Adrenal gland (tissue), 12 donors: ENCODE measurements around the gene VMO1. TPM values are rescaled to one million over a fixed set of nuclear protein-coding genes. Genes with fewer than 3 reads are reported as not detected.

Experiments
- DNase-seq, 7 donors: peaks; one replicate each; pipeline ENCODE4 v3.0.0-alpha.2; 2019 to 2020
- H3K27ac ChIP-seq, 5 donors: fragments of 200-600 bp; sonication (generic) in 4 of 5; 1 replicate in 3 of 5; 2 replicates in 2 of 5; pipeline versions ENCODE4 v1.5.1 to v1.8.0; 2016 to 2020; ENCODE audit warnings: mild to moderate bottlenecking in 1 of 5
- H3K27me3 ChIP-seq: fragments of 200-600 bp; 2 replicates; pipeline ENCODE4 v1.8.0; 2021
- H3K36me3 ChIP-seq, 2 donors: fragments of 200-600 bp; replicated peaks in 1 of 2; 1 replicate in 1 of 2; 2 replicates in 1 of 2; pipeline versions ENCODE4 v1.5.1 to v1.8.0; 2018 to 2022
- H3K4me1 ChIP-seq, 2 donors: fragments of 200-600 bp; replicated peaks in 1 of 2; 1 replicate in 1 of 2; 2 replicates in 1 of 2; pipeline versions ENCODE4 v1.5.1 to v1.8.0; 2018 to 2021
- H3K4me3 ChIP-seq, 4 donors: fragments of 200-600 bp; sonication (generic) in 3 of 4; one replicate each; pipeline ENCODE4 v1.5.1; 2016 to 2018
- H3K9me3 ChIP-seq, 3 donors: fragments of 200-600 bp; sonication (generic) in 1 of 3; replicated peaks in 1 of 3; 1 replicate in 2 of 3; 2 replicates in 1 of 3; pipeline versions ENCODE4 v1.5.1 to v1.8.0; 2016 to 2021
- POLR2A ChIP-seq, 2 donors: fragments of 450-650 bp; IDR thresholded peaks; one replicate each; pipeline ENCODE4 v1.6.1; 2017; ENCODE audit warnings: antibody characterized with exemption in 2 of 2, mild to moderate bottlenecking in 2 of 2, moderate library complexity in 1 of 2
- WGBS, 4 donors: extraction: QIAGEN DNeasy Blood & Tissue Kit in 2 of 4; methylation state at CpG; one replicate each; pipeline versions ENCODE4 v1.1.5 to v1.1.7; 2013 to 2017; 5-methylcytosine and 5-hydroxymethylcytosine counted together
- intact Hi-C, 2 donors: fragments of 100-400 bp; cut with DNase I; formaldehyde crosslinking; loops; one replicate each; pipeline versions ENCODE4 v1.14.1 to v1.15.0; 2022 to 2023
- polyA plus RNA-seq, 3 donors: library from polyadenylated mRNA; stranded (reverse); fragments of 200-250 nt in 2 of 3; fragments of 350-450 nt in 1 of 3; fragmentation: Illumina TruSeq in 1 of 3; extraction: RNeasy Lipid Tissue Mini Kit (QIAGEN cat#74804) in 1 of 3; gene quantifications; one replicate each; pipeline ENCODE4 v1.2.3, GENCODE V29; 2013 to 2014
- total RNA-seq, 9 donors: library from RNA; depleted of rRNA in 4 of 9; stranded (reverse); fragments of >200 nt in 4 of 9; fragments of 120-200 nt in 1 of 9; fragmentation: NEBNext Ultra II Directional in 1 of 9; extraction: Animal tissue kit (Norgen Biotek cat#: 25700) in 1 of 9; gene quantifications; one replicate each; pipeline versions ENCODE4 v1.1.0 to v1.2.4, GENCODE V29; 2013 to 2023
- TF ChIP-seq, protein P1 (sequence below), 6 experiments: fragments of 450-650 bp in 4 of 6; fragments of 200-600 bp in 2 of 6; sonication (generic) in 1 of 6; IDR thresholded peaks; 1 replicate in 5 of 6; 2 replicates in 1 of 6; pipeline versions ENCODE4 v1.5.1 to v1.8.0; 2016 to 2021; ENCODE audit warnings: antibody characterized with exemption in 6 of 6, mild to moderate bottlenecking in 2 of 6, moderate library complexity in 1 of 6
- donor health status: healthy with polysubstance abuse.
- donor health status: Bipolar disorder and iron deficiency.
- donor health status: DM: yes; HTN: yes; CAD: no.
- donor health status: DM: no; HTN: no; CAD: no.
- donor health status: DM: no; HTN: no; CAD: no.
- donor health status: DM: yes; HTN: yes; CAD: no.

Gene VMO1
- total and polyA plus RNA-seq, 12 donors: 0.50 to 9.6 (median 4.4) TPM; not detected in 1

DNA sequence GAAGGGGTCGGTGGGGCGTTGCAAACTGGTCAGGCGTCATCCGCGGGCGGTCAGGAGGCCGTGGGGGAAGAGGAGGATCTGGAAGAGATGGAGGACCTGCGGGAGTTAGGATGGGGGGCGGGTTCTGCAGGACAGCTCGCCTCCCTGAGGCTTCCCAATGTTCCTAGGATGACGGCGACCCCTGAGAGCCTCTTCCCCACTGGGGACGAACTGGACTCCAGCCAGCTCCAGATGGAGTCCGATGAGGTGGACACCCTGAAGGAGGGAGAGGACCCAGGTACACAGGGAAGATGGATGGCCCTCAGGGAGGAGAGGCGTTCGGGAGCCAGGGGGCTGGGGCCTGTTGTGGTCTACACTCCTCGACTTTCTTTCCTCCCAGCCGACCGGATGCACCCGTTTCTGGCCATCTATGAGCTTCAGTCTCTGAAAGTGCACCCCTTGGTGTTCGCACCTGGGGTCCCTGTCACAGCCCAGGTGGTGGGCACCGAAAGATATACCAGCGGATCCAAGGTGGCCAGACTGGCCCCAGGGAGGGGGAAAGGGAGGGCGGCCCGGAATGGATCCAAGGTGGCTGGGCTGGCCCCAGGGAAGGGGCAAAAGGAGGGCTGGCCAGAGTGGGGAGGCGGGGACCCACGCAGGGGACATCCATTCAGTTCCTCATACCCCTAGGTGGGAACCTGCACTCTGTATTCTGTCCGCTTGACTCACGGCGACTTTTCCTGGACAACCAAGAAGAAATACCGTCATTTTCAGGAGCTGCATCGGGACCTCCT lies 21.6 kb upstream of the VMO1 start:
- no peaks in the 10 kb centered on the region for H3K36me3 ChIP-seq
- H3K9me3 ChIP-seq: no peaks in the 10 kb centered on the region
- DNase-seq: peak in 1 of 7 donors; percentile 14
- H3K4me3 ChIP-seq: peak overlapping the region in 2 of 4 donors; percentile 52 to 70
- peak overlapping the region in 1 of 5 donors; percentile 79 for H3K27ac ChIP-seq
- H3K4me1 ChIP-seq: peaks cover 11 to 19% of the 10 kb centered on the region in 2 donors
- 32 to 37% (median 35%) methylated on average over 24 to 32 of the region's 32 CpGs for WGBS, 4 donors
- H3K27me3 ChIP-seq: no peaks in the 10 kb centered on the region
- TF ChIP-seq, protein P1, sequence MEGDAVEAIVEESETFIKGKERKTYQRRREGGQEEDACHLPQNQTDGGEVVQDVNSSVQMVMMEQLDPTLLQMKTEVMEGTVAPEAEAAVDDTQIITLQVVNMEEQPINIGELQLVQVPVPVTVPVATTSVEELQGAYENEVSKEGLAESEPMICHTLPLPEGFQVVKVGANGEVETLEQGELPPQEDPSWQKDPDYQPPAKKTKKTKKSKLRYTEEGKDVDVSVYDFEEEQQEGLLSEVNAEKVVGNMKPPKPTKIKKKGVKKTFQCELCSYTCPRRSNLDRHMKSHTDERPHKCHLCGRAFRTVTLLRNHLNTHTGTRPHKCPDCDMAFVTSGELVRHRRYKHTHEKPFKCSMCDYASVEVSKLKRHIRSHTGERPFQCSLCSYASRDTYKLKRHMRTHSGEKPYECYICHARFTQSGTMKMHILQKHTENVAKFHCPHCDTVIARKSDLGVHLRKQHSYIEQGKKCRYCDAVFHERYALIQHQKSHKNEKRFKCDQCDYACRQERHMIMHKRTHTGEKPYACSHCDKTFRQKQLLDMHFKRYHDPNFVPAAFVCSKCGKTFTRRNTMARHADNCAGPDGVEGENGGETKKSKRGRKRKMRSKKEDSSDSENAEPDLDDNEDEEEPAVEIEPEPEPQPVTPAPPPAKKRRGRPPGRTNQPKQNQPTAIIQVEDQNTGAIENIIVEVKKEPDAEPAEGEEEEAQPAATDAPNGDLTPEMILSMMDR (IDR thresholded peaks at IDR 0.05): no peak
- no peak for TF ChIP-seq POLR2A (IDR thresholded peaks at IDR 0.05)
- intact Hi-C loops: loop anchor here in 1 of 2 donors (5.0 kb wide), 1 partner anchor 75 kb away; no protein-coding TSS in a partner anchor

- Histone ChIP-seq H3K27ac (peak within 1 kb of the TSS in 3 of 5 donors; percentile 23 to 79 (median 57)), H3K4me3 (peak within 1 kb of the TSS; percentile 18 to 70 (median 40)), H3K36me3 (no peaks in the 10 kb centered on the region), H3K27me3 (no peaks in the 10 kb centered on the region), H3K4me1 (peaks cover 11 to 19% of the 10 kb centered on the region in 2 donors), H3K9me3 (no peaks in the 10 kb centered on the region)
- intact Hi-C loops: loop anchor here in 1 of 2 donors (5.0 kb wide), 1 partner anchor 75 kb away; no protein-coding TSS in a partner anchor
- 1 to 11% (median 1%) methylated on average over 4 to 106 of the region's 106 CpGs; no CpG with 5 or more reads in 1 of the 4 donors for WGBS, 4 donors
- TF ChIP-seq, protein P1 (IDR thresholded peaks at IDR 0.05): peak in 1 of 6 experiments; percentile 24
- TF ChIP-seq POLR2A (IDR thresholded peaks at IDR 0.05): peak in 1 of 2 donors; percentile 27
- DNase-seq: peak; percentile 79 to 91 (median 84)
Observed at GRCh38 chr17:4806777-4807604, 20.8 kb upstream of the VMO1 start, which contains the start of gene PLD2. Gene PLD2, plus strand, starts transcription at chr17:4807152. Its CDS starts 621 bp downstream, at chr17:4807773.

DNA sequence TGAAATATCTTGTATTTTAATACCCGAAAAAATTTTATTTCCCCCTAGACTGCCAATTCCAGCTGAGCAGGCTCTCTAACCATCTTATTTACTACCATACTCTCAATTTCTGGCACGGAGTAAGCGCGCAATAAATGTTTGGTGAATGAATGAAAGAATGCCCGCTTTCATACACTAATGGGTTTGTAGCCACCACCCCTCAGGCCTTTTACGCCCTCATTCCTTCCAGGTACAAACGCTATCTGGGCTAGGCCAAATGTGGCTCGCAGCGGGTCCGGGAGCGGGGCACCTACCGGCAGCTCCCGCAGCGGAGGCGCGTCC lies 20.3 kb upstream of the VMO1 start:
- TF ChIP-seq, protein P1 (IDR thresholded peaks at IDR 0.05): no peak
- TF ChIP-seq POLR2A (IDR thresholded peaks at IDR 0.05): no peak
- Histone ChIP-seq H3K27ac (peak overlapping the region in 1 of 5 donors; percentile 79), H3K4me3 (peak overlapping the region in 2 of 4 donors; percentile 52 to 70), H3K27me3 (no peaks in the 10 kb centered on the region), H3K9me3 (no peaks in the 10 kb centered on the region), H3K4me1 (peaks cover 11 to 19% of the 10 kb centered on the region in 2 donors), H3K36me3 (no peaks in the 10 kb centered on the region)
- DNase-seq: no peak
- WGBS, 4 donors: 3 to 20% (median 6%) methylated on average over 6 to 16 of the region's 16 CpGs
- intact Hi-C loops: loop anchor here in 1 of 2 donors (5.0 kb wide), 1 partner anchor 76 kb away; no protein-coding TSS in a partner anchor

- no peak within 1 kb of the TSS for H3K4me3 ChIP-seq
- no peak for DNase-seq
- no peaks in the 10 kb centered on the region for H3K27me3 ChIP-seq
- no peaks in the 10 kb centered on the region for H3K9me3 ChIP-seq
- H3K4me1 ChIP-seq: peaks cover 1 to 7% of the 10 kb centered on the region in 2 donors
- peaks cover 0 to 21% of the 10 kb centered on the region in 2 donors for H3K36me3 ChIP-seq
- H3K27ac ChIP-seq: no peak within 1 kb of the TSS
- WGBS, 4 donors: 81 to 87% (median 83%) methylated on average over 8 to 9 of the region's 9 CpGs
- TF ChIP-seq, protein P1 (IDR thresholded peaks at IDR 0.05): no peak
- TF ChIP-seq POLR2A (IDR thresholded peaks at IDR 0.05): no peak
- intact Hi-C loops: no loop called here
Observed at GRCh38 chr17:4802228-4802627, 16.1 kb upstream of the VMO1 start, which contains the start of gene C17orf114. Gene C17orf114, minus strand, starts transcription at chr17:4802328.
